Suppressor macrophage treated with lipopolysaccharide for 1 hour (primary cell): Measurements from ENCODE around the gene ATOX1.

Experiments
- DNase-seq, 3 donors: peaks; one replicate each; pipeline ENCODE4 v3.0.0-alpha.2; 2020 to 2022

The ATOX1 gene

DNA sequence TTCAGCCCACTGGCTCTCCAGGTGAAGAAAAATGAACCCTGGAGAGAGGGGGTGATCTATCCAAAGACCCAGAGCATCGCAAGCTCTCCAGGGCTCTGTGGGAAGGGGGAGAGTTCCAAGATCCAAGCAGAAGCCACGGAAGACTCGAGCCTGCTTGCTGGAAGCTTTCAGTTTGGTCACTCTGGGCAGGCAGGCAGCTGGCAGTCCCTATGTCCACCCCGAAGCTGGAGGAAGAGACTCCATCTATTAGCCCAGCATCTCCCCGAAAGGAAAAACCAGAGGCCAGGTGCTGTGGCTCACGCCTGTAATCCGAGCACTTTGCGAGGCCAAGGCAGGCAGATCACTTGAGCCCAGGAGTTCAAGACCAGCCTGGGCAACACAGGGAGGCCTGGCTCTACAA, 61.0 kb downstream of the ATOX1 start:
- no peak for DNase-seq

DNA sequence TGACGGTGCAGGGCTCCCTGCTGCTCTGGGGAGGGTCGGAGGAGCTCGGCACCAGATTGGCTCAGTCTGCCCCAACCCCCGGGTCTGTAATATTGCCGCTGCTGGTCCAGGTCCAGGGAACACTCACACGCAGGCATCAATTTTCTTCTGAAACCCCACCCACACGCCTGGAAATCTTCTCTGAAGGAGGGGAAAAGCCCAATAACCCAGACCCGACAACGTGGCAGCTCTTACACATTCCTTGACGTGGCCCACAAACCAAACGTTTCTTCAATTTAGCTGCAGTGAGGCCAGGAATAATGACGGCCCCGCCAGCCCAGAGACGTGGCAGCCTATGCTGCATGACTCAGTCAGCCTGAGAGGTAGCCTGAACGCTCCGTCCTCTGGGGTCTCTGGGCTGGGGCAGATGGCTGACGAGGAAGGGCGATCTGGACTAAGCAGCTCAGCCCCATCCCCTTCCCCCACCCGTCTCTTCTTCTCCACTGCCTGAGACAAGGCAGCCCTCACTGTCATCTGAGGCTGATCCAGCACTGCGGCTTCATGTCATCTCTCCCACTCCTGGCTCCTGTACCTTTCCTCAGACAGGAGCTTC, 61.9 kb downstream of the ATOX1 start:
- DNase-seq, result peak in 1 of 3 donors; percentile 35

DNA sequence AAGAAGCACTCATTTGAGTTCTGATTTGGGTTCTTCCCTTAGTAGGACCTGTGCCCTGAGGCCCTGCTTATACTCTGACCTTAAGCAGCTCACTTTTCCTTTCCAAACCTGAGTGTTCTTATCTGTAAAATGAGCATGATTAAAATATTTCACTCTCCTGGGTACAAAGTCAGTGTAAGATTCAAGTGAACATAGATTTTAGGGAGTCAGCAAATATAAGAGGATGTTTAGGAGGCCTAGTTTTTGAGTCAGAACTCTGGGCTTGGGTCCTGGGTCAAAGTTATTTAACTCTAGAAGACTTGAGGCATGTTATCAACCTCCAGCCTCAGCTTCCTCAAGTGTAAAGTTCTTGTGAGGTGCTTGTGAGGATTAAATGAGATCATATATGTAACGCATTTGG, 63.0 kb downstream of the ATOX1 start:
- no peak for DNase-seq

DNA sequence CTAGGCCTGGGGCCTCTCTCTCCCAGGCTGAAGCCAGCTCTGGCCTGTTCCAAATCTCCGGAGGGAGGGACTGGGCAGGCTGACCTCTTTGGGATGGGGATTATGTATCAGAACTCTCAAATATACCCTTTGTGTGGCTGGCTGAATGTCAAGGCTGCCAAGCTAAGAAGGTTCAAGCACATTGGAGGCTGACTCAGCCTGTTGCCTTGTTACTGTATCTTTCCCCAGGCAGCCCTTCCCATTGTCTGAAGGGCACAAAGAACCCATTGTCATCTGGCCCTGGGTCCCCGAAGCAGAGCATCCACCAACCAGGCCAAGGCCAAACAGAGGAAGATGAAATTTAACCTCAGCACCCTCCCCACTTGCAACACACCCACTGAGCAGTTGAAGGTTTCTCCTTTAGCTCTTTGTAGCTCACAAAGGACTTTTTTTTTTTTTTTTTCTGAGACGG, 64.4 kb downstream of the ATOX1 start:
- DNase-seq, result no peak
